K562 (cell line): Measurements from ENCODE around the gene CT47A1. TPM values are rescaled to one million over a fixed set of nuclear protein-coding genes. Genes with fewer than 3 reads are reported as not detected.

Experiments used
- ATAC-seq: fragments of 200-7000 bp; cut with Tn5 transposase; 3 replicates; pipeline ENCODE4 v1.9.1; 2020; ENCODE audit warnings: moderate library complexity
- BruUV-seq: library from RNA; stranded (reverse); fragments of 400-500 nt; replicated peaks from 2 replicates; lab custom pipeline; 2021; lab: Mats Ljungman, UMichigan
- CTCF ChIA-PET: fragments of 300-600 bp; formaldehyde crosslinking; extraction: SDS; loops from one replicate; lab custom pipeline; 2021; ENCODE audit warnings: low intra/inter-chr PET ratio; lab: Yijun Ruan, JAX
- POLR2A ChIA-PET: fragments of 300-600, 350-650 bp; sonication (Branson Sonifier 250); formaldehyde crosslinking; extraction: SDS; loops from one replicate; lab custom pipeline; 2021; ENCODE audit warnings: antibody characterized with exemption, inconsistent platforms; lab: Yijun Ruan, JAX
- DNase-seq, 4 experiments: peaks; one replicate each; pipeline versions ENCODE4 v3.0.0 to v3.0.0-alpha.2; 2011 to 2018; ENCODE audit warnings: low spot score in 3 of 4, mixed read lengths in 3 of 4; ENCODE audit errors: extremely low read depth in 1 of 4
- FAIRE-seq: peaks from 2 replicates; lab custom pipeline; 2011; peaks lifted over from hg19 to GRCh38; lab: Jason Lieb, UNC
- H2AFZ ChIP-seq: 2 replicates; pipeline ENCODE4 v1.6.0; 2011; ENCODE audit warnings: low read depth, low read length, control low read depth, inconsistent platforms
- H3K27ac ChIP-seq: fragments of 200-600 bp; 3 replicates; pipeline ENCODE4 v1.8.0; 2011; ENCODE audit warnings: low read depth, mild to moderate bottlenecking, control low read depth, inconsistent platforms, low read length, moderate library complexity, mixed read lengths; ENCODE audit errors: extremely low read depth
- H3K27me3 ChIP-seq, 2 experiments: fragments of 300-600 bp in 1 of 2; 2 replicates in 1 of 2; 3 replicates in 1 of 2; pipeline versions ENCODE4 v1.6.0 to v1.8.0; 2011; ENCODE audit warnings: inconsistent platforms in 2 of 2, low read length in 2 of 2, mild to moderate bottlenecking in 1 of 2, mixed read lengths in 1 of 2, moderate library complexity in 1 of 2; ENCODE audit not compliant: control insufficient read depth in 2 of 2, insufficient read depth in 2 of 2
- H3K36me3 ChIP-seq: fragments of 300-600 bp; 3 replicates; pipeline ENCODE4 v1.8.0; 2011; ENCODE audit warnings: mild to moderate bottlenecking, low read length, inconsistent platforms; ENCODE audit not compliant: control insufficient read depth, insufficient read depth
- H3K4me1 ChIP-seq, 2 experiments: fragments of 200-600 bp in 1 of 2; replicated peaks in 1 of 2; 2 replicates in 1 of 2; 3 replicates in 1 of 2; pipeline versions ENCODE4 v1.5.1 to v1.8.0; 2011; ENCODE audit warnings: inconsistent platforms in 2 of 2, low read length in 2 of 2, mild to moderate bottlenecking in 1 of 2, mixed read lengths in 1 of 2, moderate library complexity in 1 of 2; ENCODE audit not compliant: control insufficient read depth in 2 of 2, insufficient read depth in 2 of 2
- H3K4me2 ChIP-seq: 2 replicates; pipeline ENCODE4 v1.6.1; 2011; ENCODE audit warnings: low read length, control low read depth, inconsistent platforms, mixed read lengths; ENCODE audit not compliant: insufficient read depth
- H3K4me3 ChIP-seq: fragments of 200-600 bp; sonication (generic), shearing (Covaris generic); 2 replicates; pipeline ENCODE4 v1.5.1; 2016; ENCODE audit warnings: control low read depth, inconsistent platforms
- H3K79me2 ChIP-seq: fragments of 200-600 bp; 3 replicates; pipeline ENCODE4 v1.8.0; 2011; ENCODE audit warnings: low read length, inconsistent platforms; ENCODE audit not compliant: control insufficient read depth, insufficient read depth
- H3K9ac ChIP-seq, 2 experiments: 2 replicates each; pipeline versions ENCODE4 v1.6.0 to v1.6.1; 2011; ENCODE audit warnings: low read depth in 2 of 2, low read length in 2 of 2, control low read depth in 1 of 2, inconsistent platforms in 1 of 2, mild to moderate bottlenecking in 1 of 2, mixed read lengths in 1 of 2; ENCODE audit not compliant: insufficient read depth in 1 of 2
- H3K9me1 ChIP-seq: one replicate; pipeline ENCODE4 v1.6.0; 2011; ENCODE audit warnings: inconsistent platforms, mild to moderate bottlenecking, low read length, moderate library complexity; ENCODE audit not compliant: control insufficient read depth, insufficient read depth
- H3K9me3 ChIP-seq: replicated peaks from 2 replicates; pipeline ENCODE4 v1.5.1; 2011; ENCODE audit warnings: low read depth, low read length, inconsistent platforms; ENCODE audit not compliant: control insufficient read depth, insufficient read depth
- H4K20me1 ChIP-seq: replicated peaks from 2 replicates; pipeline ENCODE4 v1.6.1; 2011; ENCODE audit warnings: low read length, inconsistent platforms, mixed read lengths; ENCODE audit not compliant: control insufficient read depth, insufficient read depth
- ATF1 ChIP-seq, 2 experiments: fragments of 450-650 bp in 1 of 2; IDR thresholded peaks; 2 replicates each; pipeline ENCODE4 v1.6.1; 2016; ENCODE audit warnings: missing compliant biosample characterization in 1 of 2, missing genetic modification characterization in 1 of 2
- CEBPB ChIP-seq: fragments of 450-650 bp; IDR thresholded peaks from 2 replicates; pipeline ENCODE4 v1.6.1; 2016; ENCODE audit warnings: missing genetic modification characterization, missing compliant biosample characterization
- CEBPG ChIP-seq, 3 experiments: fragments of 200-800 bp in 1 of 3; sonication (Bioruptor generic) in 1 of 3; sonication (generic) in 1 of 3; formaldehyde crosslinking in 1 of 3; IDR thresholded peaks in 2 of 3; conservative IDR thresholded peaks in 1 of 3; 2 replicates each; pipeline versions ENCODE4 v1.6.1 to v1.8.0; 2016 to 2022; ENCODE audit warnings: missing compliant biosample characterization in 2 of 3, missing genetic modification characterization in 2 of 3, mild to moderate bottlenecking in 1 of 3, missing genetic modification reagents in 1 of 3
- HNRNPLL ChIP-seq: fragments of 200-400 bp; formaldehyde crosslinking; IDR thresholded peaks from 2 replicates; pipeline ENCODE4 v1.6.1; 2017; ENCODE audit warnings: low read length, low read depth, mild to moderate bottlenecking; ENCODE audit not compliant: poor library complexity, severe bottlenecking
- MIER1 ChIP-seq: fragments of 450-650 bp; IDR thresholded peaks from 2 replicates; pipeline ENCODE4 v1.6.1; 2016; ENCODE audit warnings: antibody characterized with exemption, mild to moderate bottlenecking, low read depth
- RAD21 ChIP-seq, 2 experiments: fragments of 250-450 bp in 1 of 2; fragments of 450-650 bp in 1 of 2; sonication (Bioruptor Pico) in 1 of 2; formaldehyde crosslinking in 1 of 2; IDR thresholded peaks in 1 of 2; conservative IDR thresholded peaks in 1 of 2; 2 replicates each; pipeline versions ENCODE4 v1.4.0 to v1.8.0; 2020 to 2022; ENCODE audit warnings: mild to moderate bottlenecking in 2 of 2, moderate library complexity in 1 of 2
- RFX1 ChIP-seq: fragments of 450-650 bp; IDR thresholded peaks from 2 replicates; pipeline ENCODE4 v1.6.1; 2016; ENCODE audit warnings: mild to moderate bottlenecking, moderate library complexity
- SMARCE1 ChIP-seq: fragments of 450-650 bp; IDR thresholded peaks from 2 replicates; pipeline ENCODE4 v1.7.1; 2016; ENCODE audit warnings: mild to moderate bottlenecking
- TARDBP ChIP-seq: fragments of 450-650 bp; IDR thresholded peaks from 2 replicates; pipeline ENCODE4 v1.6.1; 2016
- ZNF134 ChIP-seq: fragments of 250-450 bp; sonication (Bioruptor Pico); conservative IDR thresholded peaks from 2 replicates; pipeline ENCODE4 v1.4.0; 2020
- WGBS: fragments of 100-300 bp; shearing (Covaris generic); methylation state at CpG from one replicate; pipeline ENCODE4 v1.1.6; 2016; ENCODE audit warnings: low coverage, mixed read lengths; ENCODE audit not compliant: insufficient coverage; ENCODE audit errors: missing lambda C conversion rate; 5-methylcytosine and 5-hydroxymethylcytosine counted together
- in situ Hi-C: fragments of 300-500 bp; cut with MboI; formaldehyde crosslinking; loops from 4 replicates; pipeline ENCODE4 v1.15.0; 2018; ENCODE audit warnings: inconsistent platforms, mixed read lengths
- intact Hi-C: fragments of 100-400 bp; cut with micrococcal nuclease; formaldehyde crosslinking; loops from 2 replicates; pipeline ENCODE4 v1.14.2; 2022
- polyA plus RNA-seq, 8 experiments: library from polyadenylated mRNA; depleted of rRNA in 4 of 8; stranded (reverse) in 5 of 8; unstranded in 3 of 8; fragments of >200 nt; fragmentation: Nextera tagmentation in 2 of 8; fragmentation: Illumina TruSeq in 1 of 8; extraction: Ambion mirVana in 2 of 8; extraction: Trizol in 1 of 8; gene quantifications; 2 replicates each; pipeline versions ENCODE4 v1.2.1 to v1.2.3, GENCODE V29; 2011 to 2014; ENCODE audit warnings: inconsistent platforms in 1 of 8, missing spikeins in 1 of 8
- total RNA-seq, 7 experiments: library from RNA; depleted of rRNA in 6 of 7; stranded (reverse); fragments of >200 nt in 6 of 7; fragmentation: Illumina TruSeq in 2 of 7; extraction: Trizol in 2 of 7; gene quantifications; 2 replicates each; pipeline versions ENCODE4 v1.2.1 to v1.2.3, GENCODE V29; 2011 to 2021; ENCODE audit warnings: low replicate concordance in 1 of 7
- TF ChIP-seq, protein P1 (sequence below), 3 experiments: IDR thresholded peaks in 2 of 3; conservative IDR thresholded peaks in 1 of 3; 2 replicates each; pipeline ENCODE4 v1.5.1; 2011 to 2012; ENCODE audit warnings: low read length in 3 of 3, mild to moderate bottlenecking in 3 of 3, control low read depth in 2 of 3, improper control_type of control experiment in 1 of 3, inconsistent platforms in 1 of 3, low read depth in 1 of 3, mixed read lengths in 1 of 3, moderate library complexity in 1 of 3; ENCODE audit not compliant: insufficient read depth in 2 of 3
- TF ChIP-seq, protein P2 (sequence below): fragments of 250-450 bp; sonication (Bioruptor Pico); IDR thresholded peaks from 2 replicates; pipeline ENCODE4 v1.4.0; 2020; ENCODE audit warnings: mild to moderate bottlenecking
- TF ChIP-seq, protein P3 (sequence below): fragments of 200-800 bp; sonication (Bioruptor generic); IDR thresholded peaks from 2 replicates; pipeline ENCODE4 v1.6.1; 2017; ENCODE audit warnings: missing genetic modification characterization, missing compliant biosample characterization
- TF ChIP-seq, protein P4 (sequence below): fragments of 450-650 bp; IDR thresholded peaks from 2 replicates; pipeline ENCODE4 v1.6.1; 2016; ENCODE audit warnings: mild to moderate bottlenecking

Gene CT47A1
- total and polyA plus RNA-seq, 9 of the 15 experiments (the other 6 are each of a cell fraction or from before 2014, with no cell fraction given) = 0.80 TPM; not detected in 8

DNA sequence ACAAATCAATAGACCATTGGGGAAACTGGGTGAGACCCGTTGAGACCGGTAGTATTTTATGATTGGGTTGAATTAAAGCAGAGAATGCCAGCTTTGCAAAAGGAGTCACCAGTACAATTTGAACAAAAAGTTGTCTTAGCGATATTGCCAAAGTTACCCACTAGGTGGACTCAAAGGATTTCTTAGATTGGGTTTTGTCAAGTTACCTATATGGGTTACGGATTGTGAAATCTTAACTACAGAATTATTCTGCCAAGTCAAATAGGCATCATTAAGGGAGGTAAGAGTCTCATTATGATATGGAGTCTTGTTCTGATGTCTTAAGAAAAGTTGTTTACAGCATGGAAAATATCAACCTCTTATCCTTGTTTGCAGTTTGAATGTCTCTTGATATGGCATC, 15.0 kb upstream of the CT47A1 start:
- Histone ChIP-seq H3K4me1 (no peaks in the 10 kb centered on the region), H3K9me3 (no peaks in the 10 kb centered on the region), H3K79me2 (no peaks in the 10 kb centered on the region), H3K4me2 (no peak overlapping the region), H2AFZ (no peak overlapping the region), H3K27me3 (no peaks in the 10 kb centered on the region), H3K9me1 (no peaks in the 10 kb centered on the region), H3K9ac (no peak overlapping the region), H3K27ac (no peak overlapping the region), H3K4me3 (no peak overlapping the region), H3K36me3 (no peaks in the 10 kb centered on the region), H4K20me1 (no peaks in the 10 kb centered on the region)
- intact Hi-C loops = no loop called here
- 4% methylated on average over 4 of the region's 4 CpGs for WGBS
- BruUV-seq = no TSS peak
- CTCF ChIA-PET = interaction anchor here (1.6 kb wide), 1 partner anchor 578 kb away, joined by 5 read pairs; no protein-coding TSS in a partner anchor
- ATAC-seq (peak; percentile 57; the same call in 2 of the 3 replicates), FAIRE-seq (peak; percentile 69), DNase-seq (peak in 1 of 4 experiments; percentile 46)
- POLR2A ChIA-PET = no interaction called here
- in situ Hi-C loops = no loop called here
- TF ChIP-seq, protein P1, sequence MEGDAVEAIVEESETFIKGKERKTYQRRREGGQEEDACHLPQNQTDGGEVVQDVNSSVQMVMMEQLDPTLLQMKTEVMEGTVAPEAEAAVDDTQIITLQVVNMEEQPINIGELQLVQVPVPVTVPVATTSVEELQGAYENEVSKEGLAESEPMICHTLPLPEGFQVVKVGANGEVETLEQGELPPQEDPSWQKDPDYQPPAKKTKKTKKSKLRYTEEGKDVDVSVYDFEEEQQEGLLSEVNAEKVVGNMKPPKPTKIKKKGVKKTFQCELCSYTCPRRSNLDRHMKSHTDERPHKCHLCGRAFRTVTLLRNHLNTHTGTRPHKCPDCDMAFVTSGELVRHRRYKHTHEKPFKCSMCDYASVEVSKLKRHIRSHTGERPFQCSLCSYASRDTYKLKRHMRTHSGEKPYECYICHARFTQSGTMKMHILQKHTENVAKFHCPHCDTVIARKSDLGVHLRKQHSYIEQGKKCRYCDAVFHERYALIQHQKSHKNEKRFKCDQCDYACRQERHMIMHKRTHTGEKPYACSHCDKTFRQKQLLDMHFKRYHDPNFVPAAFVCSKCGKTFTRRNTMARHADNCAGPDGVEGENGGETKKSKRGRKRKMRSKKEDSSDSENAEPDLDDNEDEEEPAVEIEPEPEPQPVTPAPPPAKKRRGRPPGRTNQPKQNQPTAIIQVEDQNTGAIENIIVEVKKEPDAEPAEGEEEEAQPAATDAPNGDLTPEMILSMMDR (IDR thresholded peaks at IDR 0.05 in 2 of 3, conservative IDR thresholded peaks at IDR 0.05 in 1 of 3; ENCODE audit: insufficient read depth in 2 of 3, low read depth in 1 of 3, low read length in 3 of 3) = peak in 2 of 3 experiments; percentile 19 to 39; a peak in 2 of 6 replicates
- no peak for TF ChIP-seq TARDBP
- TF ChIP-seq CEBPB = peak; percentile 91
- TF ChIP-seq HNRNPLL = no peak
- TF ChIP-seq RAD21 (CRISPR knock-in tag; conservative IDR thresholded peaks at IDR 0.05 in 1 of 2, IDR thresholded peaks at IDR 0.05 in 1 of 2) = peak; percentile 43 to 68
- TF ChIP-seq ATF1 (CRISPR knock-in tag; IDR thresholded peaks at IDR 0.05) = no peak
- no peak for TF ChIP-seq ATF1 (tag; IDR thresholded peaks at IDR 0.05)
- TF ChIP-seq SMARCE1 = no peak
- TF ChIP-seq, protein P2, sequence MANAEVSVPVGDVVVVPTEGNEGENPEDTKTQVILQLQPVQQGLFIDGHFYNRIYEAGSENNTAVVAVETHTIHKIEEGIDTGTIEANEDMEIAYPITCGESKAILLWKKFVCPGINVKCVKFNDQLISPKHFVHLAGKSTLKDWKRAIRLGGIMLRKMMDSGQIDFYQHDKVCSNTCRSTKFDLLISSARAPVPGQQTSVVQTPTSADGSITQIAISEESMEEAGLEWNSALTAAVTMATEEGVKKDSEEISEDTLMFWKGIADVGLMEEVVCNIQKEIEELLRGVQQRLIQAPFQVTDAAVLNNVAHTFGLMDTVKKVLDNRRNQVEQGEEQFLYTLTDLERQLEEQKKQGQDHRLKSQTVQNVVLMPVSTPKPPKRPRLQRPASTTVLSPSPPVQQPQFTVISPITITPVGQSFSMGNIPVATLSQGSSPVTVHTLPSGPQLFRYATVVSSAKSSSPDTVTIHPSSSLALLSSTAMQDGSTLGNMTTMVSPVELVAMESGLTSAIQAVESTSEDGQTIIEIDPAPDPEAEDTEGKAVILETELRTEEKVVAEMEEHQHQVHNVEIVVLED (CRISPR knock-in tag) = no peak
- TF ChIP-seq, protein P3, sequence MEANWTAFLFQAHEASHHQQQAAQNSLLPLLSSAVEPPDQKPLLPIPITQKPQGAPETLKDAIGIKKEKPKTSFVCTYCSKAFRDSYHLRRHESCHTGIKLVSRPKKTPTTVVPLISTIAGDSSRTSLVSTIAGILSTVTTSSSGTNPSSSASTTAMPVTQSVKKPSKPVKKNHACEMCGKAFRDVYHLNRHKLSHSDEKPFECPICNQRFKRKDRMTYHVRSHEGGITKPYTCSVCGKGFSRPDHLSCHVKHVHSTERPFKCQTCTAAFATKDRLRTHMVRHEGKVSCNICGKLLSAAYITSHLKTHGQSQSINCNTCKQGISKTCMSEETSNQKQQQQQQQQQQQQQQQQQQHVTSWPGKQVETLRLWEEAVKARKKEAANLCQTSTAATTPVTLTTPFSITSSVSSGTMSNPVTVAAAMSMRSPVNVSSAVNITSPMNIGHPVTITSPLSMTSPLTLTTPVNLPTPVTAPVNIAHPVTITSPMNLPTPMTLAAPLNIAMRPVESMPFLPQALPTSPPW (CRISPR knock-in tag) = no peak
- no peak for TF ChIP-seq MIER1
- TF ChIP-seq ZNF134 (CRISPR knock-in tag) = no peak
- TF ChIP-seq RFX1 = no peak
- TF ChIP-seq CEBPG (CRISPR knock-in tag; IDR thresholded peaks at IDR 0.05) = no peak
- peak in 1 of 2 experiments; percentile 69; a peak in 1 of 4 replicates for TF ChIP-seq CEBPG (tag; conservative IDR thresholded peaks at IDR 0.05 in 1 of 2, IDR thresholded peaks at IDR 0.05 in 1 of 2)
- TF ChIP-seq, protein P4, sequence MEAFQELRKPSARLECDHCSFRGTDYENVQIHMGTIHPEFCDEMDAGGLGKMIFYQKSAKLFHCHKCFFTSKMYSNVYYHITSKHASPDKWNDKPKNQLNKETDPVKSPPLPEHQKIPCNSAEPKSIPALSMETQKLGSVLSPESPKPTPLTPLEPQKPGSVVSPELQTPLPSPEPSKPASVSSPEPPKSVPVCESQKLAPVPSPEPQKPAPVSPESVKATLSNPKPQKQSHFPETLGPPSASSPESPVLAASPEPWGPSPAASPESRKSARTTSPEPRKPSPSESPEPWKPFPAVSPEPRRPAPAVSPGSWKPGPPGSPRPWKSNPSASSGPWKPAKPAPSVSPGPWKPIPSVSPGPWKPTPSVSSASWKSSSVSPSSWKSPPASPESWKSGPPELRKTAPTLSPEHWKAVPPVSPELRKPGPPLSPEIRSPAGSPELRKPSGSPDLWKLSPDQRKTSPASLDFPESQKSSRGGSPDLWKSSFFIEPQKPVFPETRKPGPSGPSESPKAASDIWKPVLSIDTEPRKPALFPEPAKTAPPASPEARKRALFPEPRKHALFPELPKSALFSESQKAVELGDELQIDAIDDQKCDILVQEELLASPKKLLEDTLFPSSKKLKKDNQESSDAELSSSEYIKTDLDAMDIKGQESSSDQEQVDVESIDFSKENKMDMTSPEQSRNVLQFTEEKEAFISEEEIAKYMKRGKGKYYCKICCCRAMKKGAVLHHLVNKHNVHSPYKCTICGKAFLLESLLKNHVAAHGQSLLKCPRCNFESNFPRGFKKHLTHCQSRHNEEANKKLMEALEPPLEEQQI = no peak
- TF ChIP-seq, all 486 proteins: peak for 4
